Activated CD8-positive, alpha-beta memory T cell treated with anti-CD3 and anti-CD28 coated beads, Interleukin-2, amount 50 U/mL, for 24 hours (primary cell): ENCODE data around the gene STRIT1.
"Not testable (repeated sequence)": the region's sequence is repeated elsewhere in the genome, so short reads cannot be mapped to it uniquely, and the experiment has no call there.

Experiments used
- DNase-seq: peaks from one replicate; pipeline ENCODE4 v3.0.0-alpha.2; 2020; ENCODE audit errors: extremely low read depth

Gene STRIT1

GRCh38 chr3:155313300-155313699, 19.8 kb upstream of the STRIT1 start:
- DNase-seq, result no peak

- DNase-seq, result no peak
Observed at GRCh38 chr3:155312781-155313180, 19.3 kb upstream of the STRIT1 start.

DNA sequence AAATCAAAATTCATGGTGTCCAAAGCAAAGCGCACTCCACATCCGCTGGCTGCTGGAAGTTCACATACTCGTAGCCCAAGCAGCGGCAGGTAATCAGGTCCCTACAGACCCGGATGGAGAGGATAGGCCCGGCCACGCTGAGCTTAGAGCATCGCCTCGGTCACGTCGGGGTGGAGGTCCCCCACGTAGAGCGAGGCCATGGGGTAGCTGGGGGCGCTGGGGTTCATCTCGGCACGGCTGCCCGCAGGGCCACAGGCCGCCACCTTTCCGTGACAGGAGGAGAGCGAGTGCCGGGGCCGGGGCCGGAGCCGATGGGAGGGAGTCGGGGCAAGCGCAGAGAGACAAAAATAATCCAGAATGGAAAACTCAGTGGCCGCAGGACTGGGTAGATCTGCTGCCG, 16.1 kb upstream of the STRIT1 start:
- no peak for DNase-seq

- DNase-seq, result no peak
Observed at GRCh38 chr3:155308831-155309230, 15.3 kb upstream of the STRIT1 start.

DNA sequence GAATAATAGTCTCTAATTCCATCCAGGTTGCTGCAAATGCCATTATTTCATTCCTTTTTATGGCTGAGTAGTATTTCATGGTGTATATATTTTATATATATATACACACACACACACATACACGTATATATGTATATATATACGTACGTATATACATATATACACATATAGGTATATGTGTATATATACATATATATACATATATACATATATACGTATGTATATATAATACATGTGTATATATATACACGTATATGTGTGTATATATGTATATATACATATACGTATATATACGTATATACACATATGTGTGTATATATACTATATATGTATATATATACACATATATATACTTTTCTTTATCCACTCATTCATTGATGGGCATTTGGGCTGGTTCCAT, 13.7 kb upstream of the STRIT1 start:
- no peak for DNase-seq

- no peak for DNase-seq
Observed at GRCh38 chr3:155304394-155304793, 10.9 kb upstream of the STRIT1 start.

DNA sequence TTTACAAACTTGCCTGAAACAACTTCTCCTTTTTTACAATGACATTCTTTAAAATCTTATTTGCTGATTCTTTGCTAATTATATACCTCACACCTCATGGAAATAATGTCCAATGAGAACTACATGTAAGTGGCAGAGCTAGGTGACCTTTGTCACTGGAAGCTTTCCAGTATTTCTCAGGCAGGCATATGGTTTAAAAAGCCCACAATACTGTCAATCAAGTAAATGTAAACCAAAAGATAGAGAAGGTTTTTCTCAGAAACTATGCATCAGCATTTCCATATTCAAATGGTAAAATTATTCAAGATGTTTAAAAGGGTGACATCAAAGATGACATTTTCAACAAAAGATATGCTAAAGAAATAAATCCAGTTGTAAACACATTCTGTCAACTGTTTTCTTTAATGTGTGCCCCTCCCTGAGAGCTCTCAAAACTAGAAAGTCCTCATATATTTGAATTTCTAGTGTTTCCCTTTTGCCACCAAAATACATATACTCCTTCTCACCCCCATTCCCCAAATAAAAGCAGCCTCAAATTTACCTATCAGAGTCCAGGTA, 10.1 kb upstream of the STRIT1 start:
- no peak for DNase-seq

GRCh38 chr3:155302891-155303290, 9.4 kb upstream of the STRIT1 start:
- no peak for DNase-seq

GRCh38 chr3:155302481-155302880, 9.0 kb upstream of the STRIT1 start:
- no peak for DNase-seq

GRCh38 chr3:155297100-155297499, 3.6 kb upstream of the STRIT1 start:
- no peak for DNase-seq

- no peak for DNase-seq
Observed at GRCh38 chr3:155296413-155296812, 2.9 kb upstream of the STRIT1 start.

GRCh38 chr3:155292693-155293092, 790 bp downstream of the STRIT1 start:
- DNase-seq, result no peak

GRCh38 chr3:155292133-155292532, 1.4 kb downstream of the STRIT1 start:
- DNase-seq, result no peak

DNA sequence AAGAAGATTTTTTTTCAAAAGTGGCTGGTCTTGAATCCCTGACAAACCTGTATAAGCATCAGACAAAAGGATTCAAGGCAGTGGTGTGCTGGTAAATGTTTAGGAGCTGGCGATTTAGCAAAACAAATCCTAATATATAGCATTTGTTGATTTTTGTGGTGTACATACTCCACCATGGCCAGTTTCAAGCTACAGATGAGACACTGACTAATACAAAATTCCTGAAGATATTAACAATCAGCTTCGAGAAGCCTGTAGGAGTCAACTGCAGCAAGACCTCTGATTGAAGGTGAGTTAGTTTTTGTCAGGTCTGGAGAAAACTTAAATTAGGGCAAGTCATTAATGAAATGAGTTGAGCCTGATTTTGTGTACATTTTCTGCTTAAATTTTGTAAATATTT, 6.7 kb downstream of the STRIT1 start:
- no peak for DNase-seq

- no peak for DNase-seq
Observed at GRCh38 chr3:155285936-155286335, 7.5 kb downstream of the STRIT1 start.

GRCh38 chr3:155283092-155284056, 10.1 kb downstream of the STRIT1 start:
- DNase-seq, result no peak

DNA sequence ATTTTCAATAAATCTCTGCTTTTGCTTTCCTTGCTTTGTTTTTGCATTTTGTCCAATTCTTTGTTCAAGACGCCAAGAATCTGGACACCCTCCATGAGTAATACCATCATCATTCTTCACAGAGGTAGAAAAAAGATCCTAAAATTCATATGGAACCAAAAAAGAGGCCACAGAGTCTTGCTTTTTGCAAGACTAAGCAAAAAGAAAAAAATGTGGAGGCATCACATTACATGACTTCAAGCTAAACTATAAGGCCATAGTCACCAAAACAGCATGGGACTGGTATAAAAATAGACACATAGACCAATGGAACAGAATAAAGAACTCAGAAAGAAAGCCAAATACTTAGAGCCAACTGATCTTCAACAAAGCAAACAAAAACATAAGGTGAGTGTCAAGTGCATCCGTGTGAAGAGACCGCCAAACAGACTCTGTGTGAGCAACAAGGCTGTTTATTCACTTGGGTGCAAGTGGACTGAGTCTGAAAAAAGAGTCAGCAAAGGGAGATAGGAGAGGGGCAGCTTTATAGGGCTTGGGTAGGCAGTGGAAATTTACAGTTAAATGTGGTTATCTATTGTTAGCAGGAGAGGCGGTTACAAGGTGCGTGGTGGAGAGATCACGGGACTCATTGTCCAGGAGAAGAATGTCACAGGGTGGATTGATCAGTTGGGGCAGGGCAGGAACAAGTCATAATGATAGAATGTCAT, 10.9 kb downstream of the STRIT1 start:
- DNase-seq, result no peak

GRCh38 chr3:155281912-155282311, 11.6 kb downstream of the STRIT1 start:
- no peak for DNase-seq

- DNase-seq, result not testable (repeated sequence)
Observed at GRCh38 chr3:155276089-155276488, 17.4 kb downstream of the STRIT1 start.

GRCh38 chr3:155275159-155275754, 18.2 kb downstream of the STRIT1 start:
- DNase-seq, result not testable (repeated sequence)

- DNase-seq, result not testable (repeated sequence)
Observed at GRCh38 chr3:155274435-155274834, 19.0 kb downstream of the STRIT1 start.

DNA sequence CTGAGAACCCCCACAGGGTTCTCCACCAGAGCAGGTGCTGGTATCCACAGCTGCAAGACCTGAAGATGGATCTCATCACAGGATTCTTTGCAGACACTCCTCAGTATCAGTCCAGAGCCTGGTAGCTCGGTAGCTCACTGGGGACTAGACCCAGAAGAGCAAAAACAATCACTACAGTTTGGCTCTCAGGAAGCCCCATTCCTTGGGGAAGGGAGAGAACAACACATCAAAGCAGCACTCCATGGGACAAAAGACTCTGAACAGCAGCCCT, 22.2 kb downstream of the STRIT1 start:
- no peak for DNase-seq
